ENCODE measurements around the gene RAD51B.

The RAD51B gene

DNA sequence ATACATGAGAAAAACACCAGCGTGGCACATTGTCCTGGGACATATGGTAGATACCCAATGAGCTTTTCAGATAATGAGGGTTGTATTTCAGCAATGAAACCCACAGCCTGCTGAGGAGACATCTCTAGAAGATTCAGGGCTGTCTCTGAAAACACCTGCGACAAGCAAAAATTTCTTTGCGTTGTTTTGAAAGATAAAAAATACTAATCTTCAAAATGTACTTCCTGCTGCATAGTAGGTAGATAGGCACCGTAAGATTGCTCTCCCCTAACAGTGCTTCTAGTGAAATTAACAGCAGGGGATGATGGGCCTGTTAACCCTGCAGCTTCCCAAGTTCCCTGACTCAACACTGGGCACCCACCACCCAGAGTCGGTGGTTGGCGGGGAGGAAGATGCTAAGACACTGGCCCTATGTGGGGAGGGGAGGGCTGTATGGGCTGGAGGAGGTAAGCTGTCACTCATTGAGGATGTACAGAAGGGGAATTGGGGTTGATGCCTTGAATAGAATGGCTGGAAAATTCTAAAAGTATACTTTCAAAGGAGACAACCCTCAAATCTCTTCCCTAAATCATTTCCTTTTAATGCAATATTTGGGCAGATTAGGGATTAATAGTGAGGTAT is 953.3 kb downstream of the RAD51B start:
- no peak for DNase-seq

DNA sequence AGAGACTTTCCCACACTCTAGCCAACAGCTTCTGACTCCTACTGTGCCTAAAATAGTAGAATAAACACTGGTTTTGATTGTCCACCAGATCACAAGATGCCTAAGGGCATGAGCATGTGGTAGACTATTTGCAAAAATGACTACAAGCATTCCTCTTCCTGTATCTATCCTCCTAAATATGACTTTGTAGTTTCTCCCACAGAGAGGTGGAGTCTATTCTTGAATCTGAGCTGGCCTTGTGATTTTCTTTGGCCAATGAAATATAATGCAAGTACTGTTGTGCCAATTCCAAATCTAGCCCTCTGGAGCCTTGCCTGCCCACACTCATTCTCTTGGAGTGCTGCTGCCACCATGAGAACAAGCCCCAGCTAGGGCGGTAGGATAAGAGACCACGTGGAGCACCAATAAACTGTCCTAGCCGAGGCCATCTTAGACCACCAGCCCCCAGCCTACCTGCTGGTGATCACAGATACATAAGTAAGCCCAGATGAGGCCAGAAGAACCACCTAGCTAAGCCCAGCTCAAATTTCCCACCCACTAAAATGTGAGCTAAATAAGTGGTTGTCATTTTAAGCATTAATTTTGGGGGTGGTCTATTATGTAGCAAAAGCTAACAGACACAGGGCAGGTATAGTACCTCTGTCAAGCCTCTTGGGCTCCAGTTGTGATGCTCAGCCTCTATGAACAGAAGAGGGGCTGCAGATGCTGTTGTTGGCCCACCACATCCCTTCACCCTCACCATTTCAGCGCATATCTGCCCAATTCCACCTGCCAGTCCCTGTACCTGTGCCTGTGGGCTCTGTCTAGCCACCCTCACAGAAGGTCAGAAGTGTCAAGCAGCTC is 955.4 kb downstream of the RAD51B start:
- no peak for DNase-seq

DNA sequence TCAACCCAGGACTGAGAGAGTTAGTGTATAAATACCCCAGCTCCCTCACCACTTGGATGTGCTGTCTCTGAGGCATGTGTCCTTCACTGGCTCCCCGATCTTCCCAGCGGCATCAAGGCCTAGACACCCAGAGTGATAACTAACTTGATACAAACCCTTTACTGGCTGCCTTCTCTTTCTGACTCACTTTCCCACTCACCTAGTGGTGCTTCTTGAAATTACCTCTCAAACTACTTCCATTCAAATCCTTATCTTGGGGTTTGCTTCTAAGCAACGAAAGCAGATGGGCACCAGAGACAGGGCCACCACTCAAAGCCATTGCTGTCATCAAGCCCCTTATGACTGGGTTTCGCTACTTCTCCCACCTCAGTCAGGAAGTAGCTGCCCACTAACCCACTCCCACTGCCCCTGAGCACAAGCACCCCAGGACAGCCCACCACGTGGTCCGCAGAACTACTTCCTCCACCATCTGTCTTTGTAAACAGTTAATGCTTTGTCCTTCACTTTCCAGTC is 956.1 kb downstream of the RAD51B start:
- DNase-seq = no peak

DNA sequence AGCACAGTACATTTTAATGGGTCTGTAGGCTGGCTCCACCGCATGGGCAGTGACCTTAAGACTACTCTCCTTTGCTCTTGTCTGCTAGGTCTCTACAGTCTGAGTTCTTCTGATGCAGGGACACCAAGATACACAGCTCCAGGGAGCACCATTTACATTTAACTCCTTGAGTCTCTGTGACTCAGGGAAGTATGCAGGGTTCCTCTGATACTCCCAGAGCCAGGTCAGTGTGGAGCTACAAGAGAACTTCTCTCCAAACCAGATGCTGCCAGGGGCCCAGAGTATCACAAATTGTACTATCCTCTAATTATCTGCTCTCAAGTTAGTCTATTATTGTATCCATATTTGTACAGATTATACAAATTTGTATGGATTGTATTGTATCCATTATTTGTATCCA is 958.1 kb downstream of the RAD51B start:
- no peak for DNase-seq

Measured in midbrain (tissue), 1 donor.